ENCODE results near the gene ATAD2B. TPM values are rescaled to one million over a fixed set of nuclear protein-coding genes. Genes with fewer than 3 reads are reported as not detected.
A peak's percentile ranks its signal among the peaks of the same experiment; 100 is the strongest.

Gene ATAD2B
- total RNA-seq, 1 donor from 2014 or later, result 8.4 TPM

GRCh38 chr2:23859983-23860382 is 66.9 kb downstream of the ATAD2B start:
- intact Hi-C loops (cut with DNase I), result no loop called here
- Histone ChIP-seq H3K4me3 (no peak overlapping the region), H3K27ac (no peak overlapping the region), H3K9me3 (no peaks in the 10 kb centered on the region), H3K4me1 (no peaks in the 10 kb centered on the region), H3K27me3 (no peaks in the 10 kb centered on the region), H3K36me3 (peaks cover 17 to 34% of the 10 kb centered on the region in 2 donors)
- no peak for TF ChIP-seq CTCF (IDR thresholded peaks at IDR 0.05)
- DNase-seq (ENCODE audit: low spot score in 2 of 2), result no peak

DNA sequence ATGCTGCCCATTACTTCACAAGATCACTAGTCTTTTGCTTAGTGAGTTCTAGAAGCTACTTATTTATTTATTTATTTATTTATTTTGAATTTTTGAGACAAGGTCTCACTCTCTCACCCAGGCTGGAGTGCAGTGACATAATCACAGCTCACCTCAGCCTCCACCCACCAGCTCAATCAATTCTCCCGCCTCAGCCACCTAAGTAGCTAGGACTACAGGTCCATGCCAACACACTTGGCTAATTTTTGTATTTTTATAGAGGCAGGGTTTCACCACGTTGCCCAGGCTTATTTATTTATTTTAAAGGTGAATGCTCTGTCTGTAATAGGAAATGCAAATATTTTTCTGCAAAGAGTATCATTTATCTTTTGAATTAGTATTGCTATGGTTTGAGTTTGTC is 67.7 kb downstream of the ATAD2B start:
- no peak for DNase-seq (ENCODE audit: low spot score in 2 of 2)
- Histone ChIP-seq H3K27ac (no peak overlapping the region), H3K4me1 (no peaks in the 10 kb centered on the region), H3K4me3 (no peak overlapping the region), H3K9me3 (no peaks in the 10 kb centered on the region), H3K27me3 (no peaks in the 10 kb centered on the region), H3K36me3 (peaks cover 14 to 34% of the 10 kb centered on the region in 2 donors)
- intact Hi-C loops (cut with DNase I), result no loop called here
- TF ChIP-seq CTCF (IDR thresholded peaks at IDR 0.05), result no peak

DNA sequence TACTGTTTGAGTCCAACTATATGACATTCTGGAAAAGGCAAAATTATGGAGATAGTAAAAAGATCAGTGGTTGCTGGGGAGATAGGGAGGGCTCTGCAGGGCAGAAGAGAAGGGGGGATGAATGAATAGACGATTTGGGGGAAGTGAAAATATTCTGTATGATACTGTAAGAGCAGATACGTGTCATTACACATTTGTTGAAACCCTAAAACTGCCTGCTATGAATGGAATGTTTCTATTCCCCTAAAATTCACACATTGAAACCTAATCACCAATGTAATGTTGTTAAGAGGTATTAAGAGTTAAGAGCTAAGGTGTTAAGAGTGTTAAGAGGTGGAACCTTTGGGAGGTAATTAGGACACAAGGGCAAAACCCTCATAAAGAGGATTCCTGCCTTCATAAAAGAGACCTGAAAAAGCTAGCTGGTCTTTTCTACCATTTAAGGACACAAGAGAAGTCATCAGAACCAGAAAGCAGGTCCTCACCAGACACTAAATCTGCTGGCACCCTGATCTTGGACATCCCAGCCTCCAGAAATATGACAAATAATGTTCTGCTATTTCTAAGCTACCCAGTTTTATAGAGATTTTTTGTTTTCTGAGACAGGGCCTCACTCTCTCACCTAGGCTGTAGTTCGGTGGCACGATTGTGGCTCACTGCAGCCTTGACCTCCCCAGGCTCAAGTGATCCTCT is 76.2 kb downstream of the ATAD2B start:
- DNase-seq (ENCODE audit: low spot score in 2 of 2), result no peak
- H3K4me1 ChIP-seq, result no peaks in the 10 kb centered on the region
- no peaks in the 10 kb centered on the region for H3K9me3 ChIP-seq
- H3K27me3 ChIP-seq, result no peaks in the 10 kb centered on the region
- intact Hi-C loops (cut with DNase I), result no loop called here
- no peak overlapping the region for H3K27ac ChIP-seq
- no peak for TF ChIP-seq CTCF (IDR thresholded peaks at IDR 0.05)
- no peak overlapping the region for H3K4me3 ChIP-seq
- H3K36me3 ChIP-seq, result peaks cover 3 to 9% of the 10 kb centered on the region in 2 donors

DNA sequence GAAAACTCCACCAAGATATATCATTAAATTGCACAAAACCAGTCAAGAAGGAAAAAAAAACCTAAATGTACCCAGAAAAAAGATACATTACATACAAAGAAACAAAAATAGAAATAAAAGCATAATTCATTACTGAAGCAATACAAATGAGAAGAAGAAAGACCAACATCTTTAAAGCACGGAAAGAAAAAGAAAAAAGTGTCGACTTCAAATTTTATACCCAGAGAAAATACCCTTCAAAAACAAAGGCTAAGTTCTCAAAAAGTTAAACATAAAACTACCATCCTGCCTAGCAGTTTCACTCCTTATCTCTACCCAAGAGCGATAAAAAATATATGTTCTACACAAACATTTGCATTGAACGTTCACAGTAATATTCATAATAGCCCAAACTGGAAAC is 82.0 kb downstream of the ATAD2B start:
- Histone ChIP-seq H3K9me3 (peaks cover 0 to 13% of the 10 kb centered on the region in 2 donors), H3K4me3 (no peak overlapping the region), H3K4me1 (peaks cover 0 to 4% of the 10 kb centered on the region in 2 donors), H3K27ac (no peak overlapping the region), H3K27me3 (no peaks in the 10 kb centered on the region), H3K36me3 (peaks cover 3 to 4% of the 10 kb centered on the region in 2 donors)
- intact Hi-C loops (cut with DNase I), result no loop called here
- DNase-seq (ENCODE audit: low spot score in 2 of 2), result no peak
- no peak for TF ChIP-seq CTCF (IDR thresholded peaks at IDR 0.05)

DNA sequence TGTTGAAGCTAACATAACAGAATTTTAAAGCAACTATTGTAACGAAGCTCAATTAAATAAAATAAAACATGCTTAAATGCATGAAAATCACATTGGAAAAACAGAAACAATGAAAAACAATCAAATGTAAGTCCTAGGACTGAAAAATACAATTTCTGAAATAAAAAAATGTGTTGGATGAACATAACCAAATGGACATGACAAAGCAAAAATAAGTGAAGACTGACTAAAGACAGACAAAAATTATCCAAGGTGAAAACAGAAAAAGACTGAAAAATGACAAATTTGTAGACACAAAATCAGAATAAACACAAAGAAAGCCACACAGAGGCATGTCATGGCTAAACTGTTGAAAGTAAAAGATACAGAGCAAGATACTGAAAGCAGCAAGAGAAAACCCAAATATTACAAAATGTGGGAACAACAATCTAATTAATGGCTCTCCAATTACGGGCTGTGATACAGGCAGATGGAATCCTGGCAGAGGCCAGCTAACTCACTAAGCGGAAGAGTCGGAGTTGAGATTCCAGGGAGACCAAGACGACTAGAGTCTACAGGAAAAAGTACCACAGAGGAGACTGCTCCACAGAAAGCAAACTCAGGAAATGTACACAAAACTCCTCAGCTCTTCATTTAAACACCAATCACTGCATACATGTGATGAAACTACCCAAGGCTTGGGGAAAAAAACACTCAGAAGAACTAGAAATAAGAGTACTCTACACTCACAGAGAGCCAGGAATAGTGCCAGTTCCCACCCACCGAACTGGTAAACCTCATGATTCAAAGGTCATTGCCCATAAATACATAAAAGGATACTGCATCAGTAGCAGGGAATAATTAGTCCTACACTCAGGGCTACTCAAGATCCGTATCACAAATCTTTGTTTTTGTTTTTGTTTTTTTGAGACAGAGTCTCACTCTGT is 83.6 kb downstream of the ATAD2B start:
- TF ChIP-seq CTCF (IDR thresholded peaks at IDR 0.05), result no peak
- H3K4me1 ChIP-seq, result peaks cover 0 to 4% of the 10 kb centered on the region in 2 donors
- H3K36me3 ChIP-seq, result peaks cover 0 to 4% of the 10 kb centered on the region in 2 donors
- no peak overlapping the region for H3K4me3 ChIP-seq
- intact Hi-C loops (cut with DNase I), result no loop called here
- H3K27me3 ChIP-seq, result no peaks in the 10 kb centered on the region
- H3K9me3 ChIP-seq, result peaks cover 0 to 13% of the 10 kb centered on the region in 2 donors
- peak overlapping the region in 1 of 2 donors; percentile 33 for H3K27ac ChIP-seq
- no peak for DNase-seq (ENCODE audit: low spot score in 2 of 2)

All from ascending aorta (tissue), 2 donors.